GM18909 (cell line): ENCODE results near the gene ZNF787.
"Not testable (repeated sequence)": the region's sequence is repeated elsewhere in the genome, so short reads cannot be mapped to it uniquely, and the experiment has no call there.

Source experiments
- ATAC-seq: cut with Tn5 transposase; IDR thresholded peaks from one replicate; pipeline ENCODE4 v1.9.1; 2021; ENCODE audit warnings: mild to moderate bottlenecking; ENCODE audit not compliant: unreplicated experiment, poor library complexity

The ZNF787 gene

DNA sequence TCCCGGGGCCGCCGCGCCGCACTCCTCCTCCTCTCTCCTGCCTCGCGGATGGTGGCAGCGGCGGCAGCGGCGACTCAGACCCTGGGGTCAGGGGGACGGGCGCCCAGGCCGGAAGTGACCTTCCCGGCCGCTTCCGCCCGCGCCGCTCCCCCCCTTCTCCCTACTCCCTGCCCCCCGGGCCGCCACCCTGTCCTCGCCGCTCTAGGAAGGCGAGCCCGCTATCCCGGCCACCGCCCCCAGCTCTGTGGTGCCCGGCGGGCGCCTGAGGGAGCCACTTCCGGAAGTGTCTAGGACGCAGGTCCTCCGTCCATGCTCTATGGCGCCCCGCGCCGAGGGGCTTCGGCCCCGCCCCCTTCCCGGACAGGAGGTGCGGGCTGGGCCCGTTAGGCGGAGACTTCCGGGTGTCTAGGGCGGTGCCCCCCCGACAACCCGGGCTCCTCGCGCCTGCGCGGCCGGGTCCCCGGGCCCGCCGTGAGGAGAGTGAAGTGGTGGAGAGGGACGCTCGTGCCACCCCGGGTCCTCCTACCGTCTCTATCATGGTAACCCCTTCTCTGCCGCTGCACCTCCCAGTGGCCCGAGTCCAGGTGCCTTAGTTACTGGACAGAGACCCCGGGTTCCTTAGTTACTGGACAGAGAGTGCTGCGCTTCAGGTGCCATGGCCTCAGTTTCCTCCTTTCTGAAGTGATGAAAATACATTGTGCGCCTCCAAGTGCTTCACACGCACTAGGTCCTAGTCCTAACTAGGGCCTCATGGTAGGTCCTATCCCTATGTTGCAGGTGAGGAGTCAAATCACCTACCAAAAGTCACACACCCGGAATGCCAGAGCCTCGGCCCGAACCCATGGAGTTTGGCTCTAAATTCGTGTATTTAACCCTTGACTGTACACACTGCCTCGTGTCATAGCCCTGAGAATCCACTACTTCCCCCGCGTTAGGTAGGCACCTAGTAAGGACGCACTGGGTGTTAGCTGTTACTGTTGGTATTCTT lies at the start of gene ZNF787:
ZNF787 (minus strand) TSS at position 116 of the 988 bp plus-strand sequence. CDS start 18,078 bp downstream, outside the sequence.
- ATAC-seq, result peak; percentile 89

DNA sequence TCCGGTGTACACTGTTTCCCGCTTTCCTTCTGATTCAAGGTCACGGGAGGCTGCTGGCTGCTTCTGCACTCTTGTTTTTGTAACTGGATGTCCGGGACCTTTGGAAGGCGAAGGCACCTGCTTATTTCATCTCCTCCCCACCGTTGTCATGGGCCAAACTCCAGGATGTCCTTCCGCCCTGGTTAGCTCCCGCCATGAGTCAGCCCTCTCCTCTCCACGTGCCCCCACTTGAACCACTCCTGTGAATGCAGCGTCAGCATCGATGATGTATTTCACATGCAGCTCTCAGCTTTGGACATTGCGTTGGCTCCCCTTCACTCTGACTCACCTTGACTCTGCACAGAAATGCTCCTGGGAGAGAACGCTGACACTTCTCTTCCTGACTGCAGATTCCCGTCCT lies 49.2 kb upstream of the ZNF787 start:
- no peak for ATAC-seq

DNA sequence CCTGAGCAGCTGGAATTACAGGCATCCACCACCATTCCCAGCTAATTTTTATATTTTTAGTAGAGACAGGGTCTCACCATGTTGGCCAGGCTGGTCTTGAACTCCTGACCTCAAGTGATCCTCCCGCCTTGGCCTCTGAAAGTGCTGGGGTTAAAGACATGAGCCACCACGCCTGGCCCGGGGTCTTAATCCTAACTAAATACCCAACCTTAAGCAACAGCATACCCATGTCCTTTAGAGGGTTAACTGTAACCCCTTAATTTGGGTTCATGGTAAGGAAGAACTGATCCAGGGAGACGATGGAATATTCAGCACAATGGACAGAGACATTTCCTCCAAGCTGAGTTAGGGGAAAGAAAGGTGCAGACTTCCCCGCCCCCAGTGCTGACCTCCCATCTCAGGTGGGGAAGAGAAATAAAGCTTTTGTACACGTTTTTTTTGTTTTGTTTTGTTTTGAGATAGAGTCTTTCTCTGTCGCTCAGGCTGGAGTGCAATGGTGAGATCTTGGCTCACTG lies 46.0 kb upstream of the ZNF787 start:
- no peak for ATAC-seq

DNA sequence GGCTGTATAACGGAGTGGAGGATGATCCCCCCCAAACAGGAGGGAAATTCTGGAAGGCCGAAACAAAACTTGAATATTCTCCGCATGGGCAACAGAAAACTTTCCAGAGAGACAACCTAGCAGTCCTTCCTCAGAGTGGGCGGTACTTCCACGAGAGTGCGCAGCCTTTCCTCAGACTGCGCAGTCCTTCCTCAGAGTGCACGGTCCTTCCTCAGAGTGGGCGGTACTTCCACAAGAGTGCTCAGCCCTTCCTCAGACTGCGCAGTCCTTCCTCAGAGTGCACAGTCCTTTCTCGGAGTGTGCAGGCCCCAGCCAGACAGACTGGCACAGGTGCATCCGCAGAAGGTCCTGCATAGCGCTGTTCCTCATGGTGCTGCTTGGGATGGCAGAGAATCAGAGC lies 42.0 kb upstream of the ZNF787 start:
- ATAC-seq, result no peak

GRCh38 chr19:56162258-56162657 lies 41.2 kb upstream of the ZNF787 start:
- no peak for ATAC-seq

- no peak for ATAC-seq
These were observed 40.4 kb upstream of the ZNF787 start for GRCh38 chr19:56161534-56161933.

DNA sequence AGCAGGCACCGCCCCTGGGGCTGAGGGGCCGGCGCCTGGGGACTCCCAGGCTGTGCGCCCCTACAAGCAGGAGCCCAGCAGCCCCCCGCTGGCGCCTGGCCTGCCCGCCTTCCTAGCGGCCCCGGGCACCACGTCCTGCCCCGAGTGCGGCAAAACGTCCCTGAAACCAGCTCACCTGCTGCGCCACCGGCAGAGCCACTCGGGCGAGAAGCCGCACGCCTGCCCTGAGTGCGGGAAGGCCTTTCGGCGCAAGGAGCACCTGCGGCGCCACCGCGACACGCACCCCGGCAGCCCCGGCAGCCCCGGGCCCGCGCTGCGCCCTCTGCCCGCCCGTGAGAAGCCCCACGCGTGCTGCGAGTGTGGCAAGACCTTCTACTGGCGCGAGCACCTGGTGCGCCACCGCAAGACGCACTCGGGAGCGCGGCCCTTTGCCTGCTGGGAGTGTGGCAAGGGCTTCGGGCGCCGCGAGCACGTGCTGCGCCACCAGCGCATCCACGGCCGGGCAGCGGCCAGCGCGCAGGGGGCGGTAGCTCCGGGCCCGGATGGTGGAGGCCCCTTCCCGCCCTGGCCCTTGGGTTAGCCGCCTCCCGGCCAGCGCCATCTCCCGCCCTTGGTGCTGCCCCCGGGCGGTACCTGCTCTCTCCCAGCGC lies 38.7 kb upstream of the ZNF787 start:
- ATAC-seq, result no peak

GRCh38 chr19:56159009-56159559 lies 38.0 kb upstream of the ZNF787 start:
- no peak for ATAC-seq

DNA sequence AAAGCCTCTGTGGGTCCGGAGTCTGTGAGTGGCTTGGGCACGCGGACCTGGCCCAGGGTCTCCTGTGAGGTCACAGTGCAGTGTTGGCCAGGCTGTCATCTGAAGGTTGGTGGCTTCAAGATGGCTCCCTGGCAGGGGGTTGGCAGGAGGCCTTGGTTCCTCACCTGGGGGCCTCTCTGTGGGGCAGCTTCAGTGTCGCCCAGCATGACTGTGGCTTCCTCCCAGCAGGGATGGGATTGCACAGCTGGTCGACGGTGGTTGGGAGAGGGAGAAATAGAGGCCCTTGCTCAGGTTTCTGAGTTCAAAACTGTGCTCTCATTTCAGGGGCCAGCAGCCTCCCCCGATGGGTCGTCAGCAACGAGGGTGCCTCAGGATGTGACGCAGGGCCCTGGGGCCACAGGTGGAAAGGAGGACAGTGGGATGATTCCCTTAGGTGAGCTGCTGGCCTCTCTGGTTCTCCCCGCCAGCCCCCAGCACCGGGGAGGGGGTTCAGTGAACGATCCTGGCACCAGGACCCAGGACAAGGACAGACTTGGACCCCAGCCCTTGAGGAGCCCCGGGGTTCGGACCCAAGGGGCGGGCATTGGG lies 37.2 kb upstream of the ZNF787 start:
- ATAC-seq, result no peak

GRCh38 chr19:56156768-56157167 lies 35.7 kb upstream of the ZNF787 start:
- ATAC-seq, result no peak

DNA sequence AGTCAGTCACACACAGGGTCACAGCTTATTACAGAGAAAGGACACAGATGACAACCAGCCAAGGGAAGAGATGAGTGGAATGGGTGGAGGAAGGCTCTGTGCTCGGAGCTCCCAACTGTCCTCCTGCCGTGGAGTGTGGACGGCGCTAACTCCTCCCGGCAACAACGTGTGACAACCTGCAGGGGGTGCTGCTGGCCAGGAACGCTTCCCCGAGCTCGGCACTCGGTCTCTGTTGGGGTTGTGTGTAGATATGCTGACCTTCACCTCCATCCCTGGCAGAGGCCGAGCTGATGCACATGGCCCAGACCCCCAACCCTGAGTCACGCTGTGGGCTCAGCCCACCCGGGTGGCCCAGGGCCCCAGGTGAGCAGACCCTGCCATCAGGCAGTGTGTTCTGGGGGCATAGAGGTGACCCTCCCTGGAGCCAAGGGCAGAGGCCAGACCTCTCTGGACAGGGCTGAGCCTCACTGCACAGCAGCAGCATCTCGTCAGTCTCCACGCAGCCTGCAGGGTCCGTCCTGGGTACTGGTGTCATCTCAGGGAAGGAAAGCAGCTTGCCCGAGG lies 34.1 kb upstream of the ZNF787 start:
- ATAC-seq, result no peak

GRCh38 chr19:56153507-56153906 lies 32.4 kb upstream of the ZNF787 start:
- no peak for ATAC-seq

DNA sequence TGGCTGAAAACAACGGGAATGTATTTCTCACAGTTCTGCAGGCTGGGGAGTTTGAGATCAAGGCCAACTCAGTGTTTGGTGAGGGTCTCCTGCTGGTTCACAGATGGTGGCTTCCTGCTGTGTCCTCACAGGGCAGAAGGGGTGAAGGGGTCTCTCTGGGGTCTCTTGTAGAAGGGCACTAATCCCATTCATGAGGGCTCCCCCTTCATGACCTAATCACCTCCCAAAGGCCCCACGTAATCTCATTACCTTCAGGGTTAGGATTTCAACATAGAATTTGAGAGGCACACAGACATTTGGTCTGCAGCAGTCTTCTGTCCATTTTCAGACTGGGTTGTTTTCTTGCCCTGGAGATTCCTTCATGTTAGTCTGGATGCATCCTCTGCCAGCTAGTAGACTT lies 31.5 kb upstream of the ZNF787 start:
- ATAC-seq, result no peak

- ATAC-seq, result no peak
These were observed 29.3 kb upstream of the ZNF787 start for GRCh38 chr19:56150358-56150757.

GRCh38 chr19:56149656-56150038 lies 28.6 kb upstream of the ZNF787 start:
- ATAC-seq, result no peak

DNA sequence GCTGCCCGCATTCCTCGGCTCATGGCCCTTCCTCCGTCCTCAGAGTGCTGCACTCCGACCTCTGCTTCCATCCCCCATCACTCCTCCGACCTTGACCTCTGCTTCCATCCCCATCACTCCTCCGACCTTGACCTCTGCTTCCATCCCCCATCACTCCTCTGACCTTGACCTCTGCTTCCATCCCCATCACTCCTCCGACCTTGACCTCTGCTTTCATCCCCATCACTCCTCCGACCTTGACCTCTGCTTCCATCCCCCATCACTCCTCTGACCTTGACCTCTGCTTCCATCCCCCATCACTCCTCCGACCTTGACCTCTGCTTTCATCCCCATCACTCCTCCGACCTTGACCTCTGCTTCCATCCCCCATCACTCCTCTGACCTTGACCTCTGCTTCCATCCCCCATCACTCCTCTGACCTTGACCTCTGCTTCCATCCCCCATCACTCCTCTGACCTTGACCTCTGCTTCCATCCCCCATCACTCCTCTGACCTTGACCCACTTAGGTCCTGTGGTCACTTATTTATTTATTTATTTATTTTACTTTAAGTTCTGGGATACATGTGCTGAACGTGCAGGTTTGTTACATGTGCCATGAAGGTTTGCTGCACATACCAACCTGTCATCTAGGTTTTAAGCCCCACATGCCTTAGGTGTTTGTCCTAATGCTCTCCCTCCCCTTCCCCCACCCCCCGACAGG lies 28.0 kb upstream of the ZNF787 start:
- ATAC-seq, result not testable (repeated sequence)

- no peak for ATAC-seq
These were observed 27.0 kb upstream of the ZNF787 start for GRCh38 chr19:56148096-56148495.

DNA sequence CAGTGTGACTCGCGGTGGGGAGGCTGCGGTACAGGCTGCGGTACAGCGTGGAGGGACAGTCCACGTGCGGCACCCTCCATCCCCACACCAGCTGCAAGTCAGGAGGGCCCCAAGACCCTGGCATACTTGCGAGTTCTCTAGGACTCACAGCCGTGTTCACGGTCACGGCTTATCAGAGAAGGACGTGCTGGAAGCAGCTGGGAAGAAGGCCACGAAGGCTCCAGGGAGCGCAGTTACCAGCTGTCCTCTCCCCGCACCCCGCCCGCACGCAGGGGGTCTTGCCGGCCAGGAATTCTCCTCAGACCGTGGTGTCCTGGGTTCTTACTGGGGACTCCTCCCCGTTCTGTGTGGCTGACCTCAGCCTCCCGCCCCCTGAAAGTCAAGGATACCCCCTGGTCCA lies 26.2 kb upstream of the ZNF787 start:
- no peak for ATAC-seq

GRCh38 chr19:56146904-56147303 lies 25.8 kb upstream of the ZNF787 start:
- no peak for ATAC-seq

DNA sequence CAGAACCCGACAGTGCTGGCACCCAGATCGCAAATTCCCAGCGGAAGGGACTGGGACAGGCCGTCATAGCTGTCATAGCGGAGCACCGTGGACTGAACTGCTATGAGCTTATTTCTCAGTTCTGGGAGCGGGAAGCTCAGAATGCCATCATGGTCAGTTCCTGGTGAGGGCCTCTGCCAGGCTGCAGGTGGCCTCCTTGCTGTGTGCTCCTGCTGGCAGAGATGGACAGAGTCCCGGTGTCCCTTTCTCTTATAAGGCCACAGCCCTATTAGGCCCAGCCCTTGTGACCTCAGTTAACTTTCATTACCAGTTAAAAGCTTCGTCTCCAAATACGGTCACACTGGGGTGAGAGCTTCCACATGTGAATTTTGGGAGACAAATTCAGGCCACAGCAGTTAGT lies 24.6 kb upstream of the ZNF787 start:
- no peak for ATAC-seq
